ENCODE results near the gene CTIF. TPM values are rescaled to one million over a fixed set of nuclear protein-coding genes. Genes with fewer than 3 reads are reported as not detected.

CTIF gene
- total and polyA plus RNA-seq, 2 donors (not counting 1 experiment from before 2014, with no cell fraction given): 27.2 to 28.1 TPM

DNA sequence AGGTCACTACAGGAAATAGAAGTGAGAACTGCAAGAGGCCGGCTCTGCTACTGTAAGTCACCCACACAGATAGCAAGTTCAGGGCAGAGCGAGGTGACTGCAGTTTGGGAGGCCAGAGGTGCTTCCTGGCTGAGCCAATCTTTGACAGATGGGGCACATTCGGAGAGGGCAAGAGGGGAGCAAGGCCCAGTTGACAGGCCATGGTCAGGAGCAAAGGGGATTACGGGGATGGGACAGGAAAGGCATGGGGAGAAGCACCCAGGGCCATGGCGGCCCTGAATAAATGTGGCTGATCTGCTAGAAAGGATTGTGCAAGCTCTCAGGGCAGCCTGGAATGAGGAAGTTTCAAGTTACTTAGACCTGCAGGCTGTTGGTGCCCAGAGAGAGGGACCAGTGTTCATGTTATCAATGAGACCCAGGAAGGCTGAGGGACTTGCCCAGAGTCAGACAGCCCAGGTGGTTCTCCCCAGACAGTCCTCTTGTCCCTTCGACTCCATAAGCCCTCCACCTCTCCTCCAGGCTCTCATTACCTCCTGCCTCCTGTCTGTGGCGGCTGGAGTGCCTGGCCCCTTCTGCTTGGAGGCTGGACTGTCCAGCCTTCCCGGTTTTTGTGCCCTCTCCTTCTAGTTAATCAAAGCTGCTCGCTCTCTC is 123.3 kb downstream of the CTIF start:
- TF ChIP-seq EZH2 (IDR thresholded peaks at IDR 0.05; ENCODE audit: low read length, missing control alignments): no peak
- TF ChIP-seq, protein P1, sequence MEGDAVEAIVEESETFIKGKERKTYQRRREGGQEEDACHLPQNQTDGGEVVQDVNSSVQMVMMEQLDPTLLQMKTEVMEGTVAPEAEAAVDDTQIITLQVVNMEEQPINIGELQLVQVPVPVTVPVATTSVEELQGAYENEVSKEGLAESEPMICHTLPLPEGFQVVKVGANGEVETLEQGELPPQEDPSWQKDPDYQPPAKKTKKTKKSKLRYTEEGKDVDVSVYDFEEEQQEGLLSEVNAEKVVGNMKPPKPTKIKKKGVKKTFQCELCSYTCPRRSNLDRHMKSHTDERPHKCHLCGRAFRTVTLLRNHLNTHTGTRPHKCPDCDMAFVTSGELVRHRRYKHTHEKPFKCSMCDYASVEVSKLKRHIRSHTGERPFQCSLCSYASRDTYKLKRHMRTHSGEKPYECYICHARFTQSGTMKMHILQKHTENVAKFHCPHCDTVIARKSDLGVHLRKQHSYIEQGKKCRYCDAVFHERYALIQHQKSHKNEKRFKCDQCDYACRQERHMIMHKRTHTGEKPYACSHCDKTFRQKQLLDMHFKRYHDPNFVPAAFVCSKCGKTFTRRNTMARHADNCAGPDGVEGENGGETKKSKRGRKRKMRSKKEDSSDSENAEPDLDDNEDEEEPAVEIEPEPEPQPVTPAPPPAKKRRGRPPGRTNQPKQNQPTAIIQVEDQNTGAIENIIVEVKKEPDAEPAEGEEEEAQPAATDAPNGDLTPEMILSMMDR (conservative IDR thresholded peaks at IDR 0.05 in 1 of 2, IDR thresholded peaks at IDR 0.05 in 1 of 2; ENCODE audit: low read depth in 1 of 2, low read length in 2 of 2): no peak
- no peak overlapping the region for H2AFZ ChIP-seq (ENCODE audit: low read length)
- peak; percentile 71 to 76 for DNase-seq (ENCODE audit: low read depth in 2 of 2)
- H3K4me1 ChIP-seq (ENCODE audit: control insufficient read depth, extremely low read depth, insufficient read depth, low read length): peaks cover 12% of the 10 kb centered on the region
- H3K9ac ChIP-seq (ENCODE audit: insufficient read depth, low read length): no peak overlapping the region
- no peaks in the 10 kb centered on the region for H3K9me3 ChIP-seq (ENCODE audit: control insufficient read depth, insufficient read depth, low read depth, low read length)
- H3K36me3 ChIP-seq (ENCODE audit: control insufficient read depth, insufficient read depth, low read length): peaks cover 13% of the 10 kb centered on the region
- no peaks in the 10 kb centered on the region for H4K20me1 ChIP-seq (ENCODE audit: control insufficient read depth, extremely low read depth, insufficient read depth, low read length)
- H3K4me3 ChIP-seq (replicated peaks in 1 of 4; ENCODE audit: control extremely low read depth in 1 of 4, insufficient read depth in 1 of 4, low read depth in 3 of 4, low read length in 4 of 4): no peak overlapping the region
- H3K27me3 ChIP-seq (ENCODE audit: control insufficient read depth, insufficient read depth, low read length): no peaks in the 10 kb centered on the region
- H3K79me2 ChIP-seq (ENCODE audit: control insufficient read depth, insufficient read depth, low read length): peaks cover 7% of the 10 kb centered on the region
- no peak overlapping the region for H3K4me2 ChIP-seq (ENCODE audit: extremely low read depth, insufficient read depth, low read length)
- no peak overlapping the region for H3K27ac ChIP-seq (ENCODE audit: insufficient read depth, low read length)

DNA sequence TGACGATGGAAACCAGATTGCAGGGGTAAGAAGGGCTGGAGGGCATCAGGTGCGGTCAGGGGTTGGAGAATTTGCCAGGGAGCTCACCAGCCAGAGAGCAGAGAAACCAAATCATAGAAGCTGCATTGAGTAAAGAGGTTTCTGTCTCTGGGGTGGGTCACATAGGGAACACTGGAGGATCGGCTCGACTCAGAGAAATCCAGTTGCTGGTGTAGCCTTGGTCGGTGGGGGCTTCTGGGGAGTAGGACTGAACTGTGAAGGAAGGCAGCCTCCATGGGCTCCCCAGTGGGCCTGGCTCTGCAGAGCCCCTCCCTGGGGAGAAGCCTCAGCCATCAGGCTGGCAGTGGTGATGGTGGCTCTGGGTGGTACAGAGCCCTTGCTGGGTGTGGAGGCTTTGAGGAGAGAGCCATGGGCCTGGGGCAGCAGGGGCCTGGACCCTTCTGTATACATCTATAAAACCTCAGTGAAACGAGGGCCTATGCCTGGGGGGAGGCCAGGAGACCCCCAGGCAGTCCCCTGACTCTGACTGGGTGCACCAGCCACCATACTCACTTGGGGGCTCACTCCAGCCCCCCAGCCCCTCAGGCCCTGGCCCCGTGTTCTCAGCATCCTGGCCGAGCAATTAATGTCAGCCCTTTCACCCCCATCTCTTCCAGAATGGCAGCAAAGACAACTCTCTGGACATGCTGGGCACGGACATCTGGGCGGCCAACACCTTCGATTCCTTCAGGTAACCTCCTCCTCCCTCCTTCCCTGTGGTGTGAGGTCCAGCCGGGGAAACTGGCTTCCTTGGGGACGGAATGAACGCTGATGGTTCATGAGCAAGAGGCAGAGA is 124.5 kb downstream of the CTIF start:
- Histone ChIP-seq H4K20me1 (ENCODE audit: control insufficient read depth, extremely low read depth, insufficient read depth, low read length) (no peaks in the 10 kb centered on the region), H3K79me2 (ENCODE audit: control insufficient read depth, insufficient read depth, low read length) (peaks cover 4% of the 10 kb centered on the region)

More for the DNA sequence above, 124.5 kb downstream of the CTIF start:
- Histone ChIP-seq H3K9ac (ENCODE audit: insufficient read depth, low read length) (no peak overlapping the region), H3K9me3 (ENCODE audit: control insufficient read depth, insufficient read depth, low read depth, low read length) (no peaks in the 10 kb centered on the region), H3K4me2 (ENCODE audit: extremely low read depth, insufficient read depth, low read length) (no peak overlapping the region), H2AFZ (ENCODE audit: low read length) (no peak overlapping the region), H3K27me3 (ENCODE audit: control insufficient read depth, insufficient read depth, low read length) (no peaks in the 10 kb centered on the region), H3K27ac (ENCODE audit: insufficient read depth, low read length) (no peak overlapping the region), H3K36me3 (ENCODE audit: control insufficient read depth, insufficient read depth, low read length) (peaks cover 14% of the 10 kb centered on the region), H3K4me3 (replicated peaks in 1 of 4; ENCODE audit: control extremely low read depth in 1 of 4, insufficient read depth in 1 of 4, low read depth in 3 of 4, low read length in 4 of 4) (no peak overlapping the region), H3K4me1 (ENCODE audit: control insufficient read depth, extremely low read depth, insufficient read depth, low read length) (peaks cover 12% of the 10 kb centered on the region)
- DNase-seq (ENCODE audit: low read depth in 2 of 2): no peak
- TF ChIP-seq, protein P1 (conservative IDR thresholded peaks at IDR 0.05 in 1 of 2, IDR thresholded peaks at IDR 0.05 in 1 of 2; ENCODE audit: low read depth in 1 of 2, low read length in 2 of 2): no peak
- TF ChIP-seq EZH2 (IDR thresholded peaks at IDR 0.05; ENCODE audit: low read length, missing control alignments): no peak
